Measurements from ENCODE around the gene ATRNL1.

Gene ATRNL1

DNA sequence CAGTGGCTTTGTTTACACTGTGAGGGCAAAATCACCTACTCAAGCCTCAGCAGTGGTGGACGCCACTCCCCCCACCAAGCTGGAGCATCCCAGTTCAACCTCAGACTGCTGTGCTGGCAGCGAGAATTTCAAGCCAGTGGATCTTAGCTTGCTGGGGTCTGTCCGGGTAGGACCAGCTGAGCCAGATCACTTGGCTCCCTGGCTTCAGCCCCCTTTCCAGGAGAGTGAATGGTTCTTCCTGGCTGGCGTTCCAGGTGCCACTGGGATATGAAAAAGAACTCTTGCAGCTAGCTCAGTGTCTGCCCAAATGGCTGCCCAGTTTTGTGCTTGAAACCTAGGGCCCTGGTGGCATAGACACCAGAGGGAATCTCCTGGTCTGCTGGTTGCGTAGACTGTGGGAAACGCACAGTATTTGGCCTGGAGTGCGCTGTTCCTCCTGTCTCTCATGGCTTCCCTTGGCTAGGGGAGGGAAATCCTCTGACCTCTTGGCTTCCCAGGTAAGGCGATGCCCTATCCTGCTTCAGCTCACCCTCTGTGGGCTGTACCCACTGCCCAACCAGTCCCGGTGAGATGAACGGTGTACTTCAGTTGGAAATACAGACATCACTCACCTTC, 398.5 kb downstream of the ATRNL1 start:
- TF ChIP-seq EZH2 (IDR thresholded peaks at IDR 0.05; ENCODE audit: borderline replicate concordance, low read depth, low read length, severe bottlenecking) = no peak
- no peak for TF ChIP-seq CTCF (IDR thresholded peaks at IDR 0.05; ENCODE audit: borderline replicate concordance, extremely low read depth, low read length, poor library complexity, severe bottlenecking)
- no peak overlapping the region for H3K4me2 ChIP-seq (ENCODE audit: insufficient read depth, low read length)
- ATAC-seq (ENCODE audit: insufficient read depth, low read depth) = no peak

GRCh38 chr10:115503546-115503945, 410.4 kb downstream of the ATRNL1 start:
- Histone ChIP-seq H3K79me2 (ENCODE audit: insufficient read depth, low read length) (no peaks in the 10 kb centered on the region), H3K36me3 (ENCODE audit: insufficient read depth, low read length) (no peaks in the 10 kb centered on the region), H3K4me3 (ENCODE audit: low read depth in 1 of 2, low read length in 2 of 2) (no peak overlapping the region), H3K27me3 (ENCODE audit: insufficient read depth, low read length, poor library complexity) (no peaks in the 10 kb centered on the region), H3K9ac (ENCODE audit: low read depth, low read length) (no peak overlapping the region), H3K27ac (ENCODE audit: low read length) (no peak overlapping the region), H3K9me3 (ENCODE audit: insufficient read depth, low read length, severe bottlenecking) (peaks cover 7% of the 10 kb centered on the region), H3K4me2 (ENCODE audit: insufficient read depth, low read length) (no peak overlapping the region), H2AFZ (ENCODE audit: low read depth, low read length) (no peak overlapping the region), H4K20me1 (ENCODE audit: insufficient read depth, low read length) (no peaks in the 10 kb centered on the region), H3K4me1 (ENCODE audit: insufficient read depth, low read length) (no peaks in the 10 kb centered on the region)
- ATAC-seq (ENCODE audit: insufficient read depth, low read depth) (no peak), DNase-seq (no peak)
- TF ChIP-seq CTCF (IDR thresholded peaks at IDR 0.05; ENCODE audit: borderline replicate concordance, extremely low read depth, low read length, poor library complexity, severe bottlenecking) (no peak), EZH2 (IDR thresholded peaks at IDR 0.05; ENCODE audit: borderline replicate concordance, low read depth, low read length, severe bottlenecking) (no peak)

More for the DNA sequence above, 398.5 kb downstream of the ATRNL1 start:
- H3K9ac ChIP-seq (ENCODE audit: low read depth, low read length) = no peak overlapping the region
- no peaks in the 10 kb centered on the region for H3K79me2 ChIP-seq (ENCODE audit: insufficient read depth, low read length)
- no peak overlapping the region for H3K4me3 ChIP-seq (ENCODE audit: low read depth in 1 of 2, low read length in 2 of 2)
- H3K36me3 ChIP-seq (ENCODE audit: insufficient read depth, low read length) = no peaks in the 10 kb centered on the region
- no peak overlapping the region for H2AFZ ChIP-seq (ENCODE audit: low read depth, low read length)
- H3K9me3 ChIP-seq (ENCODE audit: insufficient read depth, low read length, severe bottlenecking) = no peaks in the 10 kb centered on the region
- no peaks in the 10 kb centered on the region for H3K27me3 ChIP-seq (ENCODE audit: insufficient read depth, low read length, poor library complexity)
- H3K4me1 ChIP-seq (ENCODE audit: insufficient read depth, low read length) = no peaks in the 10 kb centered on the region
- no peak overlapping the region for H3K27ac ChIP-seq (ENCODE audit: low read length)
- no peaks in the 10 kb centered on the region for H4K20me1 ChIP-seq (ENCODE audit: insufficient read depth, low read length)
- DNase-seq = no peak

DNA sequence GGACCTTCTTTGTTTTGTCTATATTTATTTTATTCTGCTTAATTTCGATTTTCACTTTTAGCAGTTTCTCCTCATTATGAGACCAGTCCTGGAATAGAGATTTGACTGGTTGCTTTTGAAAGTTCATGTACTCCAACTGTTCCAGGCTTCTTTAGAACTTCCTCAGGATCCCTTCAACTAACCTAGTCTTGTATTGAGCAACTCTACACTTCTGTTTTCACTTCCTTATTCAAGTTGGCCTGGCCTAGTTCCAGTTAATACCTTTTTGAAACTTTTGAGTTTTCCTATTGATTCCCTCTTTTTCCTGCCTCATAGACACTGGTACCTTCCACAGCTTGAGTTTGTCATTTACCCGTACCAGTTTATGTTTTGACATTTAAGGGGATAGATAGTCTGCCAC, 421.7 kb downstream of the ATRNL1 start:
- H2AFZ ChIP-seq (ENCODE audit: low read depth, low read length) = no peak overlapping the region
- H3K4me2 ChIP-seq (ENCODE audit: insufficient read depth, low read length) = no peak overlapping the region
- no peak overlapping the region for H3K4me3 ChIP-seq (ENCODE audit: low read depth in 1 of 2, low read length in 2 of 2)
- DNase-seq = no peak
- no peaks in the 10 kb centered on the region for H3K9me3 ChIP-seq (ENCODE audit: insufficient read depth, low read length, severe bottlenecking)
- H3K27ac ChIP-seq (ENCODE audit: low read length) = no peak overlapping the region
- H4K20me1 ChIP-seq (ENCODE audit: insufficient read depth, low read length) = no peaks in the 10 kb centered on the region
- no peaks in the 10 kb centered on the region for H3K36me3 ChIP-seq (ENCODE audit: insufficient read depth, low read length)
- ATAC-seq (ENCODE audit: insufficient read depth, low read depth) = no peak
- H3K4me1 ChIP-seq (ENCODE audit: insufficient read depth, low read length) = no peaks in the 10 kb centered on the region
- no peak overlapping the region for H3K9ac ChIP-seq (ENCODE audit: low read depth, low read length)
- no peaks in the 10 kb centered on the region for H3K79me2 ChIP-seq (ENCODE audit: insufficient read depth, low read length)
- no peak for TF ChIP-seq CTCF (IDR thresholded peaks at IDR 0.05; ENCODE audit: borderline replicate concordance, extremely low read depth, low read length, poor library complexity, severe bottlenecking)
- no peak for TF ChIP-seq EZH2 (IDR thresholded peaks at IDR 0.05; ENCODE audit: borderline replicate concordance, low read depth, low read length, severe bottlenecking)
- no peaks in the 10 kb centered on the region for H3K27me3 ChIP-seq (ENCODE audit: insufficient read depth, low read length, poor library complexity)
